CD8-positive, alpha-beta memory T cell (primary cell): ENCODE data around the gene GSTO2. TPM values are rescaled to one million over a fixed set of nuclear protein-coding genes. Genes with fewer than 3 reads are reported as not detected.

Experiments
- CTCF ChIA-PET: fragments of 350-600 bp; sonication (Branson Sonifier 250); formaldehyde crosslinking; loops from one replicate; lab custom pipeline; 2021; ENCODE audit warnings: antibody characterized with exemption; lab: Charles Lee
- POLR2A ChIA-PET: fragments of 350-600 bp; sonication (Branson Sonifier 250); formaldehyde crosslinking; loops from one replicate; lab custom pipeline; 2021; ENCODE audit warnings: antibody characterized with exemption; lab: Charles Lee
- DNase-seq, 5 donors: peaks; one replicate each; pipeline versions ENCODE4 v3.0.0 to v3.0.0-alpha.2; 2020 to 2022; ENCODE audit warnings: mixed read lengths in 1 of 5
- H3K27ac ChIP-seq: one replicate; pipeline ENCODE4 v1.7.0; 2013; ENCODE audit warnings: low read depth, mild to moderate bottlenecking, low read length, moderate library complexity
- H3K27me3 ChIP-seq: 2 replicates; pipeline ENCODE4 v1.7.0; 2013; ENCODE audit warnings: low read length, mild to moderate bottlenecking; ENCODE audit not compliant: insufficient read depth, poor library complexity, severe bottlenecking
- H3K36me3 ChIP-seq: 2 replicates; pipeline ENCODE4 v1.7.0; 2013; ENCODE audit warnings: mild to moderate bottlenecking, low read length, moderate library complexity; ENCODE audit not compliant: insufficient read depth
- H3K4me1 ChIP-seq: 2 replicates; pipeline ENCODE4 v1.7.0; 2013; ENCODE audit warnings: mild to moderate bottlenecking, low read length, moderate library complexity; ENCODE audit not compliant: insufficient read depth
- H3K4me3 ChIP-seq: 2 replicates; pipeline ENCODE4 v1.7.0; 2013; ENCODE audit warnings: mild to moderate bottlenecking, low read length
- H3K9me3 ChIP-seq: 2 replicates; pipeline ENCODE4 v1.7.0; 2013; ENCODE audit warnings: mild to moderate bottlenecking, low read length
- H3K27ac Mint-ChIP-seq, 8 donors: one replicate each; pipeline ENCODE4 v1.8.0; 2020 to 2021; ENCODE audit warnings: mixed read lengths in 8 of 8, mild to moderate bottlenecking in 6 of 8, inconsistent platforms in 3 of 8, moderate library complexity in 3 of 8
- H3K27me3 Mint-ChIP-seq, 2 donors: one replicate each; pipeline ENCODE4 v1.8.0; 2020 to 2021; ENCODE audit warnings: mixed read lengths in 2 of 2, mild to moderate bottlenecking in 1 of 2, moderate library complexity in 1 of 2
- H3K36me3 Mint-ChIP-seq, 3 donors: one replicate each; pipeline ENCODE4 v1.8.0; 2020 to 2021; ENCODE audit warnings: mixed read lengths in 3 of 3, inconsistent platforms in 1 of 3, mild to moderate bottlenecking in 1 of 3
- H3K4me1 Mint-ChIP-seq, 3 donors: one replicate each; pipeline ENCODE4 v1.8.0; 2020 to 2021; ENCODE audit warnings: mixed read lengths in 3 of 3, inconsistent platforms in 1 of 3, mild to moderate bottlenecking in 1 of 3
- H3K4me3 Mint-ChIP-seq, 7 donors: one replicate each; pipeline ENCODE4 v1.8.0; 2020 to 2021; ENCODE audit warnings: mixed read lengths in 7 of 7, mild to moderate bottlenecking in 6 of 7, moderate library complexity in 4 of 7, inconsistent platforms in 2 of 7
- H3K9me3 Mint-ChIP-seq, 5 donors: one replicate each; pipeline ENCODE4 v1.8.0; 2020 to 2022; ENCODE audit warnings: mixed read lengths in 5 of 5, mild to moderate bottlenecking in 3 of 5, moderate library complexity in 2 of 5, inconsistent platforms in 1 of 5
- polyA plus RNA-seq: library from polyadenylated mRNA; unstranded; fragments of 300-500 nt; fragmentation: Illumina TruSeq; gene quantifications from one replicate; pipeline ENCODE4 v1.2.3, GENCODE V29; 2021
- total RNA-seq, 2 experiments: library from RNA; stranded (reverse); gene quantifications; one replicate each; pipeline ENCODE4 v1.2.3, GENCODE V29; 2021

GSTO2 gene
- total and polyA plus RNA-seq, 3 experiments from 2014 or later, result 0.60 to 1.1 (median 0.93) TPM

- peaks cover 0 to 9% of the 10 kb centered on the region in 2 donors for H3K27me3 Mint-ChIP-seq
- H3K4me1 ChIP-seq, result peaks cover 97% of the 10 kb centered on the region
- H3K4me1 Mint-ChIP-seq, result peaks cover 94 to 98% (median 97%) of the 10 kb centered on the region in 3 donors
- H3K9me3 Mint-ChIP-seq, result no peaks in the 10 kb centered on the region
- no peak for DNase-seq
- H3K4me3 Mint-ChIP-seq, result peak overlapping the region; percentile 11 to 80 (median 62)
- H3K27ac ChIP-seq, result no peak overlapping the region
- no peaks in the 10 kb centered on the region for H3K27me3 ChIP-seq
- no peaks in the 10 kb centered on the region for H3K9me3 ChIP-seq
- CTCF ChIA-PET, result interaction anchor here (0.7 to 2.5 kb wide), 4 partner anchors 13 to 34 kb away, joined by 3 to 12 read pairs (median 4); partner anchors contain the start of genes CFAP58 and ITPRIP
- no peak overlapping the region for H3K4me3 ChIP-seq
- H3K36me3 Mint-ChIP-seq, result peaks cover 0 to 11% (median 3%) of the 10 kb centered on the region in 3 donors
- no peaks in the 10 kb centered on the region for H3K36me3 ChIP-seq
- H3K27ac Mint-ChIP-seq, result peak overlapping the region; percentile 60 to 97 (median 90)
- POLR2A ChIA-PET, result no interaction called here
Observed at GRCh38 chr10:104324931-104325330, 55.9 kb downstream of the GSTO2 start.

- peak overlapping the region; percentile 57 to 86 (median 68) for H3K4me3 Mint-ChIP-seq
- Histone ChIP-seq H3K4me3 (no peak overlapping the region), H3K27ac (no peak overlapping the region), H3K36me3 (no peaks in the 10 kb centered on the region), H3K27me3 (no peaks in the 10 kb centered on the region), H3K9me3 (no peaks in the 10 kb centered on the region), H3K4me1 (peaks cover 100% of the 10 kb centered on the region)
- H3K27ac Mint-ChIP-seq, result peak overlapping the region; percentile 60 to 100 (median 96)
- peaks cover 95 to 98% (median 98%) of the 10 kb centered on the region in 3 donors for H3K4me1 Mint-ChIP-seq
- H3K36me3 Mint-ChIP-seq, result peaks cover 0 to 12% (median 3%) of the 10 kb centered on the region in 3 donors
- no peak for DNase-seq
- no peaks in the 10 kb centered on the region for H3K9me3 Mint-ChIP-seq
- ChIA-PET CTCF (interaction anchor here (1.8 to 2.5 kb wide), 3 partner anchors 20 to 35 kb away, joined by 5 to 12 read pairs (median 5); no protein-coding TSS in a partner anchor), POLR2A (no interaction called here)
- peaks cover 0 to 9% of the 10 kb centered on the region in 2 donors for H3K27me3 Mint-ChIP-seq
Observed at GRCh38 chr10:104325436-104326435, 56.8 kb downstream of the GSTO2 start.

GRCh38 chr10:104326991-104327610 lies 58.1 kb downstream of the GSTO2 start:
- Mint-ChIP-seq H3K27ac (peak overlapping the region; percentile 67 to 100 (median 93)), H3K4me3 (peak overlapping the region; percentile 22 to 92 (median 78)), H3K9me3 (no peaks in the 10 kb centered on the region), H3K27me3 (peaks cover 0 to 7% of the 10 kb centered on the region in 2 donors), H3K36me3 (peaks cover 0 to 20% (median 6%) of the 10 kb centered on the region in 3 donors), H3K4me1 (peaks cover 95 to 100% (median 100%) of the 10 kb centered on the region in 3 donors)
- Histone ChIP-seq H3K27me3 (no peaks in the 10 kb centered on the region), H3K4me1 (peaks cover 100% of the 10 kb centered on the region), H3K9me3 (no peaks in the 10 kb centered on the region), H3K27ac (no peak overlapping the region), H3K4me3 (no peak overlapping the region), H3K36me3 (peaks cover 6% of the 10 kb centered on the region)
- CTCF ChIA-PET, result interaction anchor here (0.6 to 1.9 kb wide), 4 partner anchors 21 to 1138 kb away, joined by 3 to 6 read pairs (median 4); no protein-coding TSS in a partner anchor
- POLR2A ChIA-PET, result no interaction called here
- no peak for DNase-seq

GRCh38 chr10:104327745-104328645 lies 59.0 kb downstream of the GSTO2 start:
- Histone ChIP-seq H3K9me3 (no peaks in the 10 kb centered on the region), H3K36me3 (peaks cover 7% of the 10 kb centered on the region), H3K4me1 (peaks cover 100% of the 10 kb centered on the region), H3K27ac (peak overlapping the region; percentile 68), H3K27me3 (no peaks in the 10 kb centered on the region), H3K4me3 (peak overlapping the region; percentile 49)
- Mint-ChIP-seq H3K4me1 (peaks cover 91 to 100% (median 99%) of the 10 kb centered on the region in 3 donors), H3K27ac (peak overlapping the region; percentile 68 to 100 (median 97)), H3K4me3 (peak overlapping the region; percentile 72 to 92 (median 78)), H3K9me3 (no peaks in the 10 kb centered on the region), H3K36me3 (peaks cover 0 to 24% (median 9%) of the 10 kb centered on the region in 3 donors), H3K27me3 (peaks cover 0 to 10% of the 10 kb centered on the region in 2 donors)
- peak in 2 of 5 donors; percentile 24 to 46 for DNase-seq
- POLR2A ChIA-PET, result interaction anchor here (0.6 to 2.2 kb wide), 2 partner anchors 10 to 24 kb away, joined by 3 to 11 read pairs; partner anchors contain the start of gene ITPRIP
- CTCF ChIA-PET, result interaction anchor here (0.6 to 3.8 kb wide), 8 partner anchors 10 to 1139 kb away, joined by 3 to 24 read pairs (median 6); partner anchors contain the start of gene ITPRIP

GRCh38 chr10:104328646-104328895 lies 59.6 kb downstream of the GSTO2 start:
- peaks cover 0 to 11% of the 10 kb centered on the region in 2 donors for H3K27me3 Mint-ChIP-seq
- ChIA-PET CTCF (interaction anchor here (1.1 to 3.8 kb wide), 5 partner anchors 10 to 54 kb away, joined by 3 to 24 read pairs (median 6); partner anchors contain the start of gene ITPRIP), POLR2A (interaction anchor here (0.6 to 2.2 kb wide), 3 partner anchors 10 to 208 kb away, joined by 3 to 11 read pairs (median 6); partner anchors contain the start of gene ITPRIP)
- peaks cover 100% of the 10 kb centered on the region for H3K4me1 ChIP-seq
- H3K27ac Mint-ChIP-seq, result peak overlapping the region; percentile 89 to 100 (median 97)
- H3K4me3 Mint-ChIP-seq, result peak overlapping the region; percentile 72 to 92 (median 79)
- H3K36me3 Mint-ChIP-seq, result peaks cover 0 to 29% (median 10%) of the 10 kb centered on the region in 3 donors
- peaks cover 91 to 100% (median 99%) of the 10 kb centered on the region in 3 donors for H3K4me1 Mint-ChIP-seq
- H3K4me3 ChIP-seq, result peak overlapping the region; percentile 49
- DNase-seq, result no peak
- no peaks in the 10 kb centered on the region for H3K27me3 ChIP-seq
- H3K36me3 ChIP-seq, result peaks cover 7% of the 10 kb centered on the region
- H3K9me3 Mint-ChIP-seq, result no peaks in the 10 kb centered on the region
- peak overlapping the region; percentile 68 for H3K27ac ChIP-seq
- H3K9me3 ChIP-seq, result no peaks in the 10 kb centered on the region

GRCh38 chr10:104328896-104329710 lies 60.1 kb downstream of the GSTO2 start:
- peaks cover 0 to 11% of the 10 kb centered on the region in 2 donors for H3K27me3 Mint-ChIP-seq
- CTCF ChIA-PET, result interaction anchor here (1.1 to 3.8 kb wide), 6 partner anchors 9 to 54 kb away, joined by 3 to 24 read pairs (median 7); partner anchors contain the start of genes CFAP58 and ITPRIP
- Histone ChIP-seq H3K4me1 (peaks cover 100% of the 10 kb centered on the region), H3K4me3 (peak overlapping the region; percentile 49), H3K27me3 (no peaks in the 10 kb centered on the region), H3K36me3 (peaks cover 7% of the 10 kb centered on the region), H3K9me3 (no peaks in the 10 kb centered on the region), H3K27ac (peak overlapping the region; percentile 68)
- POLR2A ChIA-PET, result interaction anchor here (0.6 to 2.2 kb wide), 3 partner anchors 9 to 208 kb away, joined by 3 to 11 read pairs (median 6); partner anchors contain the start of gene ITPRIP
- H3K36me3 Mint-ChIP-seq, result peaks cover 0 to 29% (median 10%) of the 10 kb centered on the region in 3 donors
- no peaks in the 10 kb centered on the region for H3K9me3 Mint-ChIP-seq
- DNase-seq, result peak; percentile 67 to 90 (median 78)
- peak overlapping the region; percentile 89 to 100 (median 97) for H3K27ac Mint-ChIP-seq
- H3K4me3 Mint-ChIP-seq, result peak overlapping the region; percentile 72 to 92 (median 79)
- H3K4me1 Mint-ChIP-seq, result peaks cover 90 to 100% (median 99%) of the 10 kb centered on the region in 3 donors
